ENCODE results near the gene AHDC1. TPM values are rescaled to one million over a fixed set of nuclear protein-coding genes. Genes with fewer than 3 reads are reported as not detected.

Gene AHDC1
- total RNA-seq, 1 donor from 2014 or later, result 205 TPM

DNA sequence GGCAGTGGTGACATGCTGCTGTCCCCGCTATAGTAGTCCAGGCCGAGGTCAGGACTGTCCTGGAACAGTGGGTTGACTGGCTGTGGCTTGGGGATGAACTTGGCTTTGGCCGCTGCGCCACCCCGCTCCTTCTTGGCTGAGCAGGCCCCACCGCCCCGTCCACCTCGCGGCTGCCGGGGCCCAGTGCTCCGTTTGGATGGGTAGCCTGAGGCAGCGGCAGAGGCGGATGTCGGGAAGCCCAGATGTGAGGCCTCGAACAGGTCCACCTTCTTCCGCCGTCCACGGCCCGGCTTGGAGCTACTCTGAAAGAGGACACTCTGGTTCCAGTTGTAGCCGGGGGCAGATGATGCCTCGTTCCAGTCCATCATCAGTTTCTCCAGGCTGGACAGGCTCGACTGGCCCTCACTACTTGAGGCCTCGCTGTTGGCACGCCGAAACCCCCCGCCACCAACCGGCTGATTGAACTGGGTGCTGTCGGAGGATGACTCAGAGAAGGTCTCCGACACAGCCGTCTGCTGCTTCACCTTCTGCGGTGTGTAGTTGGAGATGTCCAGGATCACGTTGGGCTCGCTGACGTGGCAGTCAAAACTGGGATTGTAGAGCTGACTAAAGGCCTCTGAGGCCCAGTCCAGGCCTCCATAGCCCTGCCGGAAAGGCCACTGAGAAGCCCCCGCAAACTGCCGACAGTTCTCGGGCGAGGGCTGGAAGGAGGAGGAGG is 55.6 kb downstream of the AHDC1 start:
- Histone ChIP-seq H3K27me3 (no peaks in the 10 kb centered on the region), H3K9me3 (no peaks in the 10 kb centered on the region), H3K4me3 (no peak overlapping the region), H3K27ac (peak overlapping the region; percentile 9 to 91), H3K4me1 (peaks cover 24 to 37% of the 10 kb centered on the region in 2 donors), H3K36me3 (peaks cover 62 to 73% of the 10 kb centered on the region in 2 donors)
- intact Hi-C loops (cut with DNase I), result no loop called here
- TF ChIP-seq, protein P1, sequence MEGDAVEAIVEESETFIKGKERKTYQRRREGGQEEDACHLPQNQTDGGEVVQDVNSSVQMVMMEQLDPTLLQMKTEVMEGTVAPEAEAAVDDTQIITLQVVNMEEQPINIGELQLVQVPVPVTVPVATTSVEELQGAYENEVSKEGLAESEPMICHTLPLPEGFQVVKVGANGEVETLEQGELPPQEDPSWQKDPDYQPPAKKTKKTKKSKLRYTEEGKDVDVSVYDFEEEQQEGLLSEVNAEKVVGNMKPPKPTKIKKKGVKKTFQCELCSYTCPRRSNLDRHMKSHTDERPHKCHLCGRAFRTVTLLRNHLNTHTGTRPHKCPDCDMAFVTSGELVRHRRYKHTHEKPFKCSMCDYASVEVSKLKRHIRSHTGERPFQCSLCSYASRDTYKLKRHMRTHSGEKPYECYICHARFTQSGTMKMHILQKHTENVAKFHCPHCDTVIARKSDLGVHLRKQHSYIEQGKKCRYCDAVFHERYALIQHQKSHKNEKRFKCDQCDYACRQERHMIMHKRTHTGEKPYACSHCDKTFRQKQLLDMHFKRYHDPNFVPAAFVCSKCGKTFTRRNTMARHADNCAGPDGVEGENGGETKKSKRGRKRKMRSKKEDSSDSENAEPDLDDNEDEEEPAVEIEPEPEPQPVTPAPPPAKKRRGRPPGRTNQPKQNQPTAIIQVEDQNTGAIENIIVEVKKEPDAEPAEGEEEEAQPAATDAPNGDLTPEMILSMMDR (IDR thresholded peaks at IDR 0.05), result no peak
- DNase-seq (ENCODE audit: low spot score in 2 of 2), result no peak

DNA sequence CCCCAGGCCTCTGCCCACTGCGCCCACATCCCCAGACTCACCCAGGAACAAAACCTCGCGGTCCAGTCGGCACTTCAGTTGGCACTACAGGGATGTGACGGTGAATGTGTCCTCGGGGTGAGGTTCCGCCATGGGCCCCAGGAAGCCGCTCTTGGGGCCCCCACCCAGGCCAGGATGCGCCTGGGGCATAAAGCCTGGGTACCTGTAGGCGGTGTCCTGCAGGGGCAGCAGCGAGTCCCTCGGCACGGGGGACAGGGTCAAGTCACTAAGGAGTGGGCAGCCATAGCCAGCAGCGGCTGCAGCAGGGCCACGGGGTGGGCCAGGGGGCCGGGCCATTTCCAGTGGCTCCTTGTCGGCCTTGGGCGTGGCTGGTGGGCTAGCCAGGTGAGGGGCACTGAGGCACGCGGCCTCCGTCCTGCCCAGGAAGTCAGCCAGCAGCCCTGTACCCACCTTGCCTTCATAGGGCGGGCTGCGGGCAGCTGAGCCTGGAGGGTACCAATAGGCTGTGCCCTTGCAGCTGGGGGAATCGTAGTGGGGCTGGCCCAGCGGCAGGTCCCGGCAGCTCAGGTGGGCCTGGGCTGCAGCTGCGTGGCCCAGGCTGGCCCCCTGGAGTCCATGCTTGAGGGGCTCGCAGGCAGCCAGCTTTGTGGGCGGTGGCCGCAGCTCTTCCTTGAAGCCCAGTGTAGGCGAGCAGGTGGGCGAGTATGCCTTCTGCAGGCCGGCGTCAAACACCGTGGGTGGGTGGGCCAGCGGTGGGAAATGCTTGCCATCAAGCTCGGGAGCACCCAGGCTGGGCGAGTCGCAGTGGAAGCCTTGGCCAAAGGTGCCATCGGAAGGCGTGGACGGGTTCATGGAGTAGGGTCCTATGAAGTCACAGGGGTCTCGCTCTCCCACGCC is 56.5 kb downstream of the AHDC1 start:
- H3K27me3 ChIP-seq, result no peaks in the 10 kb centered on the region
- intact Hi-C loops (cut with DNase I), result no loop called here
- TF ChIP-seq, protein P1 (IDR thresholded peaks at IDR 0.05), result no peak
- peaks cover 26 to 42% of the 10 kb centered on the region in 2 donors for H3K4me1 ChIP-seq
- no peak for DNase-seq (ENCODE audit: low spot score in 2 of 2)
- H3K27ac ChIP-seq, result peak overlapping the region; percentile 79 to 91
- peaks cover 62 to 66% of the 10 kb centered on the region in 2 donors for H3K36me3 ChIP-seq
- H3K4me3 ChIP-seq, result no peak overlapping the region
- no peaks in the 10 kb centered on the region for H3K9me3 ChIP-seq

DNA sequence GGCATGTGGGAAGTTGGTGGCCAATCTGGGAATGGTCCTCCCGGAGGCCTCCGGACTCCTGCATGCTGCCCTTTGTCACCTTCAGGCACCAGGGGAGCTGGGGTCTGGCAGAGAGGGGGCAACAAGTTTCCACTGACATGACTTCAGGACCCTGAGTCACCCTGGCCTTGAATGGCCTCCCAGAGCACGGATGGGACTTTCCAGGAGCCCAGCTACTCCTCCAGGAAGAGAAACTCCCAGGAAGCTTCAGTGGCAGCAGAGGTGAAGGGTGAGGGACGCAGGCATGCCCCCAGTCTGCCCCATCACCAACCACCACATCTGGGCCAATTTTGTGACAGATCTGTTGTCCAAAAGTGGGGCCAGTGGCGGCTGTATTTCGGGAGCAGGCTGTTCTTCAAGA is 58.1 kb downstream of the AHDC1 start:
- no peaks in the 10 kb centered on the region for H3K9me3 ChIP-seq
- H3K27me3 ChIP-seq, result no peaks in the 10 kb centered on the region
- peaks cover 50 to 53% of the 10 kb centered on the region in 2 donors for H3K36me3 ChIP-seq
- H3K4me3 ChIP-seq, result no peak overlapping the region
- DNase-seq (ENCODE audit: low spot score in 2 of 2), result no peak
- peak overlapping the region; percentile 79 to 91 for H3K27ac ChIP-seq
- H3K4me1 ChIP-seq, result peaks cover 33 to 48% of the 10 kb centered on the region in 2 donors
- TF ChIP-seq, protein P1 (IDR thresholded peaks at IDR 0.05), result no peak
- intact Hi-C loops (cut with DNase I), result no loop called here

DNA sequence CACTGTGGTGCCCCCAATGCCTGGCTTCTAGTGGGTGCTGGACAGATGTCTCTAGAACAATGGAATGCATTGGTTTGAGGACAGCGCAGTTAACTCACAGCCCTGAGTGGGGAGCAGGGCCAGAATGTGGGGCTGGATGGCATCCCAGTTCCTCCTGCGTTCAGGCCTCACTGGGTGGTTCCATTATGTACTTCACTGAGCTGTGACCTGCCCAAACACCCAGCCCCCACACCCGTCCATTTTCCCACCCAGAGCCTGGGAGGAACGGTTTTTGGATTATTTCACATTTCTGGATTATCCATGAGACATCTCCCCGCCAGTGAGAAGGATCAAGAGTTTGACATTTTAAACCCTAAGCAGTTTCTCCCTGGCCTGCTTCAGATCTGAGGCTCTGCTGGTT is 58.7 kb downstream of the AHDC1 start:
- Histone ChIP-seq H3K36me3 (peaks cover 44 to 47% of the 10 kb centered on the region in 2 donors), H3K4me1 (peaks cover 33 to 53% of the 10 kb centered on the region in 2 donors), H3K4me3 (no peak overlapping the region), H3K27me3 (no peaks in the 10 kb centered on the region), H3K9me3 (no peaks in the 10 kb centered on the region), H3K27ac (peak overlapping the region; percentile 79 to 91)
- TF ChIP-seq, protein P1 (IDR thresholded peaks at IDR 0.05), result no peak
- intact Hi-C loops (cut with DNase I), result no loop called here
- DNase-seq (ENCODE audit: low spot score in 2 of 2), result peak in 1 of 2 donors; percentile 81

DNA sequence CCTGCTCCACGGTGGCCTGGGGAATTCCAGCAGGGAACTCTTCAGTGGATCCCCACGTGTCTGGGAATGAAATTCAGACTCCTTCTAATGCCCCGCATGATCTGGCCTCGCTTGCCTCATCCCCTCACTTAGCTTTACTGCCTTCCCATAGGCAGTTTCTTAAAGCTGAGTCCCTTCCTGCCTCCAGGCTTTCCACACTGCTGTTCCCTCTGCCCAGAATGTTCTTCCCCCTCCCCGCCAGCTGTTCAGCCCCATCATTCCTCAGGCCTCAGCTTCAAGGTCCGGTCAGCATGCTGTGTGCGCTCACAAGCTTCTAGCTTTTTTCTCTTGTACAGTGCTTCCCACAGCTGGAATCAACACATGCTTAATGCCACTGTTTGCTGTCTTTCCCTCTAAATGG is 59.1 kb downstream of the AHDC1 start:
- H3K36me3 ChIP-seq, result peaks cover 40 to 43% of the 10 kb centered on the region in 2 donors
- H3K27ac ChIP-seq, result peak overlapping the region; percentile 79 to 91
- intact Hi-C loops (cut with DNase I), result loop anchor here (5.0 kb wide), 3 partner anchors 53 to 128 kb away; partner anchors contain the start of gene WASF2
- peaks cover 36 to 56% of the 10 kb centered on the region in 2 donors for H3K4me1 ChIP-seq
- no peaks in the 10 kb centered on the region for H3K9me3 ChIP-seq
- H3K27me3 ChIP-seq, result no peaks in the 10 kb centered on the region
- no peak for DNase-seq (ENCODE audit: low spot score in 2 of 2)
- TF ChIP-seq, protein P1 (IDR thresholded peaks at IDR 0.05), result no peak
- no peak overlapping the region for H3K4me3 ChIP-seq
